ENCODE measurements around the gene MIPEP. TPM values are rescaled to one million over a fixed set of nuclear protein-coding genes. Genes with fewer than 3 reads are reported as not detected.

The MIPEP gene
- total RNA-seq, 1 experiment from 2014 or later = 18.6 TPM

DNA sequence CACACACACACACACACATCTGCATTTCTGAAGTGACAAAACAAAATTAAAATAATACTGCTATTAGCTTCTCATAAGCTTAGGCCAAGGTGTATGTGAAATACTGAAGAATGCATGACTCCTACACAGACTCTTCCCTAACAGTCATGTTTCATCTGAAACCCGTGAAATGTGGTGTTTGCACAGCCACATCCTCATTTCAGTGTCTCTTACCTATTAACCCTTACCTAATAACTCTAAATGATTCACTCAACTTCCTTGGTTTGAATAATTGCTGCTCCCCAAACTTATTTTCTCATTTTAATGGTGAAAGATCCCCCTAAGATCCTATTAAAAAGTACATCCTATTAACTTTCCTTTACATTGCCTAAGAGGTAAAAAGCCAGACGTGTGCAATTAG is 117.6 kb downstream of the MIPEP start:
- DNase-seq = no peak
- CTCF ChIA-PET = no interaction called here

DNA sequence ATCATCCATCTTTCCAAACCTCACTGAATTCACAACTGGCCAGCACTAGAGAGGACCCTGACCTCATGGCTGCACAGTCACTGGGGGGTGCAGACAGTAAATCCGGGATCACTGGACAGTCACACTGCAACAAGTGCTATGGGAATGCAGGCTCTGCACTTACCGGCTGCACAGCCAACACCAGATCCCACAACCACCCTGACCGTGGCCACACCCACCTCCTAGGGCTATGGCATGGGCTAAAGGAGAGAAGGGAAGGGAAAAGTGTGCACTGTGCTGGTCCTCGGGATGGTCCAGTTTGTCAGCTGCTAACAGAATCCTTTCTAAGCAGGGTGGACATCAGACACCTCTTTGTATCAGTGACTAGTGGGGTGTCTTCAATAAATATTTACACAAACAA is 118.2 kb downstream of the MIPEP start:
- H3K9me3 ChIP-seq (ENCODE audit: insufficient read depth, low read depth) = no peaks in the 10 kb centered on the region
- CTCF ChIA-PET = no interaction called here
- no peaks in the 10 kb centered on the region for H3K79me2 ChIP-seq (ENCODE audit: low read depth)
- no peak overlapping the region for H2AFZ ChIP-seq
- POLR2A ChIA-PET (ENCODE audit: unreplicated experiment) = no interaction called here
- no peak overlapping the region for H3K4me2 ChIP-seq
- no peak overlapping the region for H3K27ac ChIP-seq
- TF ChIP-seq, protein P1, sequence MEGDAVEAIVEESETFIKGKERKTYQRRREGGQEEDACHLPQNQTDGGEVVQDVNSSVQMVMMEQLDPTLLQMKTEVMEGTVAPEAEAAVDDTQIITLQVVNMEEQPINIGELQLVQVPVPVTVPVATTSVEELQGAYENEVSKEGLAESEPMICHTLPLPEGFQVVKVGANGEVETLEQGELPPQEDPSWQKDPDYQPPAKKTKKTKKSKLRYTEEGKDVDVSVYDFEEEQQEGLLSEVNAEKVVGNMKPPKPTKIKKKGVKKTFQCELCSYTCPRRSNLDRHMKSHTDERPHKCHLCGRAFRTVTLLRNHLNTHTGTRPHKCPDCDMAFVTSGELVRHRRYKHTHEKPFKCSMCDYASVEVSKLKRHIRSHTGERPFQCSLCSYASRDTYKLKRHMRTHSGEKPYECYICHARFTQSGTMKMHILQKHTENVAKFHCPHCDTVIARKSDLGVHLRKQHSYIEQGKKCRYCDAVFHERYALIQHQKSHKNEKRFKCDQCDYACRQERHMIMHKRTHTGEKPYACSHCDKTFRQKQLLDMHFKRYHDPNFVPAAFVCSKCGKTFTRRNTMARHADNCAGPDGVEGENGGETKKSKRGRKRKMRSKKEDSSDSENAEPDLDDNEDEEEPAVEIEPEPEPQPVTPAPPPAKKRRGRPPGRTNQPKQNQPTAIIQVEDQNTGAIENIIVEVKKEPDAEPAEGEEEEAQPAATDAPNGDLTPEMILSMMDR (conservative IDR thresholded peaks at IDR 0.05) = no peak
- no peak for TF ChIP-seq EZH2 (IDR thresholded peaks at IDR 0.05; ENCODE audit: low read depth)
- no peaks in the 10 kb centered on the region for H3K4me1 ChIP-seq (replicated peaks; ENCODE audit: insufficient read depth)
- intact Hi-C loops (cut with micrococcal nuclease; ENCODE audit: unreplicated experiment) = no loop called here
- H3K36me3 ChIP-seq (ENCODE audit: low read depth) = no peaks in the 10 kb centered on the region
- no TSS peak for BruUV-seq (replicated peaks)
- H3K27me3 ChIP-seq (ENCODE audit: insufficient read depth, low read depth) = no peaks in the 10 kb centered on the region
- no peaks in the 10 kb centered on the region for H3F3A ChIP-seq (ENCODE audit: insufficient read depth, low read depth)
- H3K9me2 ChIP-seq (ENCODE audit: insufficient read depth) = no peaks in the 10 kb centered on the region
- no peaks in the 10 kb centered on the region for H4K20me1 ChIP-seq (ENCODE audit: insufficient read depth)
- no peak for DNase-seq
- no peak overlapping the region for H3K4me3 ChIP-seq

More for the DNA sequence above, 117.6 kb downstream of the MIPEP start:
- H3K4me1 ChIP-seq (replicated peaks; ENCODE audit: insufficient read depth) = no peaks in the 10 kb centered on the region
- intact Hi-C loops (cut with micrococcal nuclease; ENCODE audit: unreplicated experiment) = no loop called here
- H3K9me2 ChIP-seq (ENCODE audit: insufficient read depth) = no peaks in the 10 kb centered on the region
- no peak for TF ChIP-seq EZH2 (IDR thresholded peaks at IDR 0.05; ENCODE audit: low read depth)
- TF ChIP-seq, protein P1 (conservative IDR thresholded peaks at IDR 0.05) = no peak
- no peak overlapping the region for H2AFZ ChIP-seq
- no peaks in the 10 kb centered on the region for H3F3A ChIP-seq (ENCODE audit: insufficient read depth, low read depth)
- POLR2A ChIA-PET (ENCODE audit: unreplicated experiment) = no interaction called here
- H3K4me3 ChIP-seq = no peak overlapping the region
- no TSS peak for BruUV-seq (replicated peaks)
- no peaks in the 10 kb centered on the region for H4K20me1 ChIP-seq (ENCODE audit: insufficient read depth)
- H3K27ac ChIP-seq = no peak overlapping the region
- no peaks in the 10 kb centered on the region for H3K27me3 ChIP-seq (ENCODE audit: insufficient read depth, low read depth)
- H3K9me3 ChIP-seq (ENCODE audit: insufficient read depth, low read depth) = no peaks in the 10 kb centered on the region
- H3K79me2 ChIP-seq (ENCODE audit: low read depth) = no peaks in the 10 kb centered on the region
- H3K4me2 ChIP-seq = no peak overlapping the region
- no peaks in the 10 kb centered on the region for H3K36me3 ChIP-seq (ENCODE audit: low read depth)

DNA sequence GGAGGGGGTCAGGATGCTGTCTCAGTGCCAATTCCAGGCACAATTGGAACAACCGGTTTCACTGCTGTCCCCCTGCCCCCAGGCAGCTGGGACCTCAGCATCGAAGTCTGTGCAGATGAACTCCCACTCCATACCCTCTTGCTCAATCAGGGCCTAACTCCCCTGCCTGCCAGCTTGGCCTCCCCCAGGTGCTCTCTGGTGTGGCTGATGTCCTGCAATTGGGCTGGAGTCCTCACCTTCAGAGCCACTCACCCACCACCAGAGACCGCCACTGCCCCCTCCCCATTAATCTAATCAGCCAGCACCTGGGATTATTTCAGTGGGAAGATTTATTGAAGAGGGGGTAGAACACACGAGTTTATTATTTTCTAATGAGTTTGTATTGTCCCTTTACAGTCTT is 118.8 kb downstream of the MIPEP start:
- no TSS peak for BruUV-seq (replicated peaks)

More for the DNA sequence above, 118.8 kb downstream of the MIPEP start:
- TF ChIP-seq, protein P1 (conservative IDR thresholded peaks at IDR 0.05) = no peak
- no peak for TF ChIP-seq EZH2 (IDR thresholded peaks at IDR 0.05; ENCODE audit: low read depth)
- Histone ChIP-seq H2AFZ (no peak overlapping the region), H3K27ac (no peak overlapping the region), H4K20me1 (ENCODE audit: insufficient read depth) (no peaks in the 10 kb centered on the region), H3K9me3 (ENCODE audit: insufficient read depth, low read depth) (no peaks in the 10 kb centered on the region), H3K4me1 (replicated peaks; ENCODE audit: insufficient read depth) (no peaks in the 10 kb centered on the region), H3F3A (ENCODE audit: insufficient read depth, low read depth) (no peaks in the 10 kb centered on the region), H3K27me3 (ENCODE audit: insufficient read depth, low read depth) (no peaks in the 10 kb centered on the region), H3K4me2 (no peak overlapping the region), H3K36me3 (ENCODE audit: low read depth) (no peaks in the 10 kb centered on the region), H3K4me3 (no peak overlapping the region), H3K79me2 (ENCODE audit: low read depth) (no peaks in the 10 kb centered on the region), H3K9me2 (ENCODE audit: insufficient read depth) (no peaks in the 10 kb centered on the region)
- POLR2A ChIA-PET (ENCODE audit: unreplicated experiment) = no interaction called here
- CTCF ChIA-PET = no interaction called here
- no peak for DNase-seq
- intact Hi-C loops (cut with micrococcal nuclease; ENCODE audit: unreplicated experiment) = no loop called here

Measured in PC-9 (cell line).